Activated CD4-positive, alpha-beta T cell treated with anti-CD3 and anti-CD28 coated beads, Interleukin-10, Interleukin-2, amounts not matched to agents 100 ng/mL and 50 ng/mL, durations not matched to agents 16 hours and 8 hours (primary cell): Measurements from ENCODE around the gene SORL1-AS1.

Experiments
- DNase-seq: peaks from one replicate; pipeline ENCODE4 v3.0.0-alpha.2; 2020

The SORL1-AS1 gene

GRCh38 chr11:121452609-121453150 is at the start of gene SORL1-AS1:
Gene SORL1-AS1, minus strand, starts transcription at chr11:121452967.
- peak; percentile 55 for DNase-seq

- DNase-seq, result no peak
Observed at GRCh38 chr11:121500717-121501116, 48.0 kb upstream of the SORL1-AS1 start.

- no peak for DNase-seq
Observed at GRCh38 chr11:121500275-121500674, 47.5 kb upstream of the SORL1-AS1 start.

GRCh38 chr11:121499405-121499804 is 46.6 kb upstream of the SORL1-AS1 start:
- DNase-seq, result no peak

DNA sequence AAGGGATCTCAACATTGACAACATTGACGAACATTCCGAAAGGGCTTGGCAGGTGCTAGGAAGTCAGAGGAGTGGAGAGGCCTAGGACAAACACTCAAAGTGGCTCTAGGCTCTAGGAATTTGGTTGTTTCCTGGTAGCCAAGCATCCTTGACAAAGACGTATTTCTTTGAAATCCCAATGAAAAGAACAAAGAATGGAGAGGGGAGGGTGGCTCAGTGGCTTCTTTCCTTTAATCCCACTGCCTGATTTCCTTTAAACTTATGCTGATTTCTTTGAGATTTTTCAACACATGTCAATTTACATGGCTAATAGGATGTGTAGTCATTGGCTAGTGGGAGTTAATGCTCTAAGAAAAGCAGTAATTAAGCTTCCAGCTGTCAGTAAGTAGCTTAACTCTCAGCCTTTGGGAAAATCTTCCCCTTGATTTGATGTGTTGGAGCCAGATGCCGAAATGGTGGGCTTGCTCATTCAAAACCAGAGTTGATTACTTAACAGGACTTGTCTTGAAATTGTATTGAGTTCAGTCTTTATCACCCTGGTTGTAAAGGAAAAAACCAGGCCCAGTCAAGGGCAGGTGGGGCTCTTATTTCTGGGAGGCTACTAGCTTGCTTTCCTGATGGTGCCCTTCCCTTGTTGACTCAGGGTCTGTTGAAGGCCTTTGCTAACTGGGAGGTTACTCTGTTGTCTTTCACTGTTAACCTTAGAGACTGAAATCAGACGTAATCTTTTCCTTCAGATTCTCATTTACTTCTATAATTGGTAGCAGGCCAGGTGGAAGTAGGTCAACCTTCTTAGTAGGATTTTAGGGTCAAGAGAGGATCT is 44.6 kb upstream of the SORL1-AS1 start:
- DNase-seq, result no peak

DNA sequence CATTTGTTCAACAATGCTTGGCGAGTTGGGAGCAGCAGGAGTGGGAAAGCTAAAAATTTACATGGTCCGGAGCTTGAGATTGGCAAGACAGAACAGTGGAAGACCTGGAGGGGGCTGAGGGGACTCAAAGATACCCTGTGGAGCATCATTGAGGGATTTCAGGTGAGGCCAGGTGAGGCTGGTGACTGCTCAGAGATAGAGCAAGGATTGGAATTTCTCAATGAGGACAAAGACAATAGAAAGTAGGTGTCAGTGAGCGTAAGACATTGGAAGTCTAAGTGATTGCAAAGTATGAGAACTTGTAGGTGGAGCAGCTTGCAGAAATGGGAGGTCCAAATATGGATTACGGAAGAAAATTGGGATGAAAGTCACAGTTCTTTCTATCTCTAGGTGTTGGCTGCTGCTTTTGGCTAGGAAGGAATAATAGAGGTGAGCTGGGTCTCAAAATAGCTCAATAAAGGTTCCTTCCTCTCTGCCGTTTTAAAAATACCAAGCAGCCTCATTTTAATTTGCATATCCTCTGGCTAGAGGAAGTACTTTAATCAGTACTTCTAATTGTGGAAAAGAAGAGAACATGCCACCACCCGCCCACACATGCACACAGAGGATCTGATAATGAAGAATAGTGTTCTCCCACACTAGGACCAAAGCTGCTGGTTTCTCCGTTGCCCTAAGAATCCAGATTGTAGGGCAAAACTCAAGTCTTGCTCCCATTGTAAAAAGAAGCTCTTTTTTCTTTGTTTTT is 41.8 kb upstream of the SORL1-AS1 start:
- peak; percentile 26 for DNase-seq

DNA sequence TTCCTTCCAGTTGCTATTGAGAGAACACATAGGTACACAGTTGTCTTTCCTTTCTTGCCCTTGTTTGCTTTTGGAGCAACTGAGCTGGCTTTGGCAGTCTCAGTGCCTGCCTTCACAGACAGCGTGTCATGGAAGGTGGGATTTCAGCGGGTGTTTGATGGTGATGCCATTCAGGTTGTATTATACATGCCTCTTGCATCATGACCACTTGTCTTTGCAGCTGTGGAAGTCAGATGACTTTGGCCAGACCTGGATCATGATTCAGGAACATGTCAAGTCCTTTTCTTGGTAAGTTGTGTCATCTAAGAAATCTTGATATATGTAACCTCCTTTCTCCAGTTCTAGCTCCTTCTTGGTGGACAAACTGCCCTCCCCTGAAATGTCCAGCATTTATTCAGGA is 37.1 kb upstream of the SORL1-AS1 start:
- DNase-seq, result no peak

DNA sequence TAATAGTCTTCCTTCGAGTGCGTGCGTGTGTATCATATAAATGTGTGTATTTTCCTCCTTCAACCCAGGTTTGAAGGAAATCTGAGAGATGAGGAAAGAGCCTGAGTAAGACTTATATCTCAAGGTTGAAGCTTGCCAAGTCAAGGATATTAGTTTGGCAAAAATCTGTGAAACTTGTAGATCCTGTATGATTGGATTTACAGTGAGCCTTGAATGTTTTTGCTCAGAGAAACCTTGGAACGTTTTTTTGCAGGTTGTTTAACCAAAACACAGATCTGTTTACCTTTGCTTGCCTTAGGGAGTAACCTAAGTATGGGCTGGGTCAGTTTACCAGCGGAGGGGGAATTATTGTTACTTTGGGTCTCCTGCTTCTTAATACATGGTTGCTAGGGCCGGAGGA is 35.9 kb upstream of the SORL1-AS1 start:
- DNase-seq, result no peak

DNA sequence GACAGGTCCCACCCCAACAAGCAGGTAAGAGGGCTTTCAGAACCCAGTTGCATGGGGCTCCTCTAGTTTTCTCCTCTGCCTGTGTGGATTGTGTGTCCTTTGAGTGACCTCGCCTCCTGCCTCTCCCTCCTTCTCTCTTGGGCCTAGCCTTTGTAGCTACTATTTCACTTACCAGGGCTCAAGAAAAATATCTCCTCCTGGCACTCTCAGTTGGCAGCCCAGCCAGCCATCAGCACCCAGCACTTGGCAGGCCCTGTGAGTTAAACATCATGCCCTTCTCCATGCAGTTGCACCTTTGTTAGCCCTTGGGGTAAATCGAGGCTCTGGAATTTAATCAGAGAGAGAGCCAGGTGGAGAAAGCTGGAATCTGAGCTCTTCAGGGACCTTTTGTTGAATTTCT is 35.4 kb upstream of the SORL1-AS1 start:
- no peak for DNase-seq

GRCh38 chr11:121487191-121487590 is 34.4 kb upstream of the SORL1-AS1 start:
- no peak for DNase-seq

- no peak for DNase-seq
Observed at GRCh38 chr11:121486054-121486453, 33.3 kb upstream of the SORL1-AS1 start.

DNA sequence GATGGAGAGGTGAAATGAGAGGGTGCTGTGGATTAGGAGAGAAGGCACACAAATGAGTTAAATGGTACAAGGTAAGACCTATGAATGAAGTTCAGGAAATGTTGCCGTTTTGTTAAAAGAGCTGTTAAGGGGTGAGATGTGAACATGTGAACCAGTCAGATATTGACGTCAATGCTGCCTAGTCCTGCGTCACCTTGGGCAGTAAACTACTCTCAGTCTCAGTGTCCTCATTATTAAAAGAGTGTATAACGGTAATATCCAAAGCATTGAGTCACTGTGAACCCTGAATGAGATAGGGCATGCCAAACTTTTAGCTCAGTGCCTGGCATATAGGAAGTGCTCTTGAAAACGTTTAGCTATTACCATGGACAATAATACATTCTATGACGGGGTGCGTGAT is 32.4 kb upstream of the SORL1-AS1 start:
- DNase-seq, result no peak

GRCh38 chr11:121483805-121484480 is 31.2 kb upstream of the SORL1-AS1 start:
- DNase-seq, result no peak

GRCh38 chr11:121482231-121483129 is 29.7 kb upstream of the SORL1-AS1 start:
- DNase-seq, result peak; percentile 84

GRCh38 chr11:121481484-121482230 is 28.9 kb upstream of the SORL1-AS1 start:
- peak; percentile 87 for DNase-seq

- no peak for DNase-seq
Observed at GRCh38 chr11:121479698-121480238, 27.0 kb upstream of the SORL1-AS1 start.

- DNase-seq, result no peak
Observed at GRCh38 chr11:121478895-121479697, 26.3 kb upstream of the SORL1-AS1 start.

DNA sequence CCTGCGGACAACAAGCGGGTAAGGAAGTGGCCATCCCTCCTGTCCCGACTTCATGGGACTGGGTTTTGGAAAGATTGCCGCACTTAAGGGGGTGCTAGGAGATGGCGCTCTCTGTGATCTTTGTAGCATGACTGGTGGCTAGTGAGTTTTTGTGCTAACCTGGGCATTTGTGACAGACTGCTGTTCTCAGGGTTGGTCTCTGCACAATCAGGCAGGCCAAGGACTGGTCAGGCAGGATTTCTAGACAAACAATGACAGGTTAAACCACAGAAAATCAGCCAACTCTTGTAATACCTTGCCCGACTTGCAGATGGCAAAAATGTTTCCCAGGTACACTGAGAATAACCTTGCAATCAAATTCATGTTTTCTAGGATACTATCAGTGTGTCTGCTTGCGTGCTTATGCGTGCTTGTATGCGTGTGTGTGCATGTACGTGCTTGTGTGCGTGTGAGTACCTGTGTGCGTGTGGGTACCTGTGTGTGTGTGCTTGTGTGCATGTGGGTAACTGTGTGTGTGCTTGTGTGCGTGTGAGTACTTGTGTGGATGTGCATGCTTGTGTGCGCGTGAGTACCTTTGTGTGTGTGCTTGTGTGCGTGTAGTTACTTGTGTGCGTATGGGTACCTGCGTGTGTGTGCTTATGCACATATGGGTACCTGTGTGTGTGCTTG is 25.6 kb upstream of the SORL1-AS1 start:
- no peak for DNase-seq

- no peak for DNase-seq
Observed at GRCh38 chr11:121476379-121477032, 23.7 kb upstream of the SORL1-AS1 start.
